Activated naive CD4-positive, alpha-beta T cell treated with anti-CD3 and anti-CD28 coated beads, Interleukin-2, amount 50 U/mL, for 24 hours (primary cell): ENCODE measurements around the gene LAPTM5.
A peak's percentile ranks its signal among the peaks of the same experiment; 100 is the strongest.

Experiments used
- H3K27ac Mint-ChIP-seq: one replicate; pipeline ENCODE4 v1.8.0; 2021; ENCODE audit warnings: mild to moderate bottlenecking, mixed read lengths
- H3K27me3 Mint-ChIP-seq: one replicate; pipeline ENCODE4 v1.8.0; 2021; ENCODE audit warnings: mixed read lengths
- H3K36me3 Mint-ChIP-seq: one replicate; pipeline ENCODE4 v1.8.0; 2021; ENCODE audit warnings: mixed read lengths
- H3K4me1 Mint-ChIP-seq: one replicate; pipeline ENCODE4 v1.8.0; 2021; ENCODE audit warnings: mixed read lengths
- H3K4me3 Mint-ChIP-seq: one replicate; pipeline ENCODE4 v1.8.0; 2021; ENCODE audit warnings: mild to moderate bottlenecking, mixed read lengths
- H3K9me3 Mint-ChIP-seq: one replicate; pipeline ENCODE4 v1.8.0; 2021; ENCODE audit warnings: mixed read lengths

LAPTM5 gene

GRCh38 chr1:30757352-30758120 lies at the start of gene LAPTM5:
Gene LAPTM5 (minus strand): TSS chr1:30757774. CDS start chr1:30757745, 29 bp downstream.
- Mint-ChIP-seq H3K27me3 (no peaks in the 10 kb centered on the region), H3K4me1 (peaks cover 96% of the 10 kb centered on the region), H3K36me3 (peaks cover 2% of the 10 kb centered on the region), H3K4me3 (peak within 1 kb of the TSS; percentile 98), H3K27ac (peak within 1 kb of the TSS; percentile 99), H3K9me3 (no peaks in the 10 kb centered on the region)

GRCh38 chr1:30806381-30807317 lies 49.1 kb upstream of the LAPTM5 start:
- Mint-ChIP-seq H3K4me1 (peaks cover 4% of the 10 kb centered on the region), H3K27ac (no peak overlapping the region)

GRCh38 chr1:30805304-30806003 lies 47.9 kb upstream of the LAPTM5 start:
- Mint-ChIP-seq H3K27ac (no peak overlapping the region), H3K27me3 (peaks cover 19% of the 10 kb centered on the region), H3K4me1 (peaks cover 5% of the 10 kb centered on the region), H3K4me3 (no peak overlapping the region), H3K36me3 (no peaks in the 10 kb centered on the region), H3K9me3 (no peaks in the 10 kb centered on the region)

More at GRCh38 chr1:30806381-30807317, 49.1 kb upstream of the LAPTM5 start:
- Mint-ChIP-seq H3K9me3 (no peaks in the 10 kb centered on the region), H3K27me3 (peaks cover 19% of the 10 kb centered on the region), H3K36me3 (no peaks in the 10 kb centered on the region), H3K4me3 (no peak overlapping the region)

- Mint-ChIP-seq H3K4me1 (peaks cover 5% of the 10 kb centered on the region), H3K27ac (no peak overlapping the region), H3K4me3 (no peak overlapping the region), H3K27me3 (peaks cover 19% of the 10 kb centered on the region), H3K9me3 (no peaks in the 10 kb centered on the region), H3K36me3 (no peaks in the 10 kb centered on the region)
These were observed 47.2 kb upstream of the LAPTM5 start for GRCh38 chr1:30804822-30805221.

GRCh38 chr1:30804352-30804751 lies 46.8 kb upstream of the LAPTM5 start:
- Mint-ChIP-seq H3K36me3 (no peaks in the 10 kb centered on the region), H3K27ac (no peak overlapping the region), H3K27me3 (peaks cover 19% of the 10 kb centered on the region), H3K4me1 (peaks cover 5% of the 10 kb centered on the region), H3K9me3 (no peaks in the 10 kb centered on the region), H3K4me3 (no peak overlapping the region)

- H3K27ac Mint-ChIP-seq: no peak overlapping the region
- no peaks in the 10 kb centered on the region for H3K9me3 Mint-ChIP-seq
- H3K27me3 Mint-ChIP-seq: peaks cover 19% of the 10 kb centered on the region
- H3K4me3 Mint-ChIP-seq: no peak overlapping the region
- H3K36me3 Mint-ChIP-seq: no peaks in the 10 kb centered on the region
- peaks cover 5% of the 10 kb centered on the region for H3K4me1 Mint-ChIP-seq
These were observed 46.0 kb upstream of the LAPTM5 start for GRCh38 chr1:30803562-30803961.

- H3K4me3 Mint-ChIP-seq: no peak overlapping the region
- no peak overlapping the region for H3K27ac Mint-ChIP-seq
- H3K4me1 Mint-ChIP-seq: peaks cover 5% of the 10 kb centered on the region
These were observed 44.2 kb upstream of the LAPTM5 start for GRCh38 chr1:30801771-30802198.

GRCh38 chr1:30799233-30799511 lies 41.6 kb upstream of the LAPTM5 start:
- Mint-ChIP-seq H3K4me1 (peaks cover 5% of the 10 kb centered on the region), H3K9me3 (no peaks in the 10 kb centered on the region), H3K27me3 (no peaks in the 10 kb centered on the region), H3K27ac (no peak overlapping the region), H3K36me3 (no peaks in the 10 kb centered on the region), H3K4me3 (no peak overlapping the region)

More at GRCh38 chr1:30801771-30802198, 44.2 kb upstream of the LAPTM5 start:
- Mint-ChIP-seq H3K36me3 (no peaks in the 10 kb centered on the region), H3K9me3 (no peaks in the 10 kb centered on the region), H3K27me3 (peaks cover 15% of the 10 kb centered on the region)

- no peaks in the 10 kb centered on the region for H3K9me3 Mint-ChIP-seq
- H3K27ac Mint-ChIP-seq: no peak overlapping the region
- peaks cover 5% of the 10 kb centered on the region for H3K4me1 Mint-ChIP-seq
- H3K4me3 Mint-ChIP-seq: no peak overlapping the region
- no peaks in the 10 kb centered on the region for H3K36me3 Mint-ChIP-seq
- no peaks in the 10 kb centered on the region for H3K27me3 Mint-ChIP-seq
These were observed 41.0 kb upstream of the LAPTM5 start for GRCh38 chr1:30798389-30799232.

GRCh38 chr1:30795026-30795425 lies 37.5 kb upstream of the LAPTM5 start:
- Mint-ChIP-seq H3K36me3 (no peaks in the 10 kb centered on the region), H3K27me3 (peaks cover 2% of the 10 kb centered on the region), H3K4me1 (peaks cover 6% of the 10 kb centered on the region), H3K9me3 (no peaks in the 10 kb centered on the region), H3K27ac (no peak overlapping the region), H3K4me3 (no peak overlapping the region)

- H3K4me3 Mint-ChIP-seq: no peak overlapping the region
- H3K36me3 Mint-ChIP-seq: no peaks in the 10 kb centered on the region
- peaks cover 6% of the 10 kb centered on the region for H3K4me1 Mint-ChIP-seq
- H3K27ac Mint-ChIP-seq: no peak overlapping the region
- no peaks in the 10 kb centered on the region for H3K9me3 Mint-ChIP-seq
- peaks cover 3% of the 10 kb centered on the region for H3K27me3 Mint-ChIP-seq
These were observed 36.7 kb upstream of the LAPTM5 start for GRCh38 chr1:30794260-30794659.

- Mint-ChIP-seq H3K36me3 (no peaks in the 10 kb centered on the region), H3K9me3 (no peaks in the 10 kb centered on the region), H3K4me1 (peaks cover 6% of the 10 kb centered on the region), H3K4me3 (no peak overlapping the region), H3K27ac (no peak overlapping the region), H3K27me3 (peaks cover 6% of the 10 kb centered on the region)
These were observed 35.6 kb upstream of the LAPTM5 start for GRCh38 chr1:30793209-30793608.

GRCh38 chr1:30791868-30792267 lies 34.3 kb upstream of the LAPTM5 start:
- Mint-ChIP-seq H3K27me3 (peaks cover 6% of the 10 kb centered on the region), H3K36me3 (no peaks in the 10 kb centered on the region), H3K9me3 (no peaks in the 10 kb centered on the region), H3K27ac (no peak overlapping the region), H3K4me1 (peaks cover 6% of the 10 kb centered on the region), H3K4me3 (no peak overlapping the region)

- H3K4me3 Mint-ChIP-seq: no peak overlapping the region
These were observed 33.5 kb upstream of the LAPTM5 start for GRCh38 chr1:30790850-30791778.

More at GRCh38 chr1:30790850-30791778, 33.5 kb upstream of the LAPTM5 start:
- H3K36me3 Mint-ChIP-seq: no peaks in the 10 kb centered on the region
- H3K4me1 Mint-ChIP-seq: peaks cover 6% of the 10 kb centered on the region
- no peak overlapping the region for H3K27ac Mint-ChIP-seq
- H3K27me3 Mint-ChIP-seq: peaks cover 6% of the 10 kb centered on the region
- no peaks in the 10 kb centered on the region for H3K9me3 Mint-ChIP-seq
